ENCODE results near the gene DUOXA1.

GRCh38 chr15:45155739-45156138 lies 26.1 kb upstream of the DUOXA1 start:
- no peak for TF ChIP-seq CTCF (IDR thresholded peaks at IDR 0.05)
- no peak for TF ChIP-seq EZH2phosphoT487 (IDR thresholded peaks at IDR 0.05)
